ENCODE results near the gene TRIM37.

TRIM37 gene

DNA sequence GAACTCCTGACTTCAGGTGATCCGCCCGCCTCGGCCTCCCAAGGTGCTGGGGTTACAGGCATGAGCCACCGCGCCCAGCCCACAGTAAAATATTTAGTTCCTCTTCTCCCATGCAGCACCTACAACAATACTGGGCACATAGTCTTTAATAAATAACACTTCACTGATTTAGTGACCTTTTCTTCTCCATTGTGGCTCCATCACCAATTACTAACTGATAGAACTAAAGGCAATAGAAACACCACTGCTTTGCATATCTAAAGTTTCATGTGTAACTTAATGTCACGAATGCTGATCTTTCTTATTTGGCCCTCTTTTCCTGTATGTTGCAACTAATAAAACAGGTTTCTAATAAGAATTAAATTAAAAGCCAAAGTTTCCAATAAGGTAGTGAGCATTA lies 38.9 kb downstream of the TRIM37 start:
- no peak overlapping the region for H3K4me3 ChIP-seq (replicated peaks; ENCODE audit: insufficient read depth, low read length)
- no peak for DNase-seq (ENCODE audit: low read depth in 1 of 2, low spot score in 1 of 2)
- H3K27me3 ChIP-seq (ENCODE audit: insufficient read depth, poor library complexity, severe bottlenecking) = no peaks in the 10 kb centered on the region
- H3K27ac ChIP-seq (replicated peaks) = no peak overlapping the region
- TF ChIP-seq SPI1 (IDR thresholded peaks at IDR 0.05; ENCODE audit: borderline replicate concordance, low read depth) (no peak), POLR2AphosphoS5 (IDR thresholded peaks at IDR 0.05; ENCODE audit: low read depth) (no peak), GABPA (IDR thresholded peaks at IDR 0.05; ENCODE audit: low read depth) (no peak)
- TF ChIP-seq, protein P1, sequence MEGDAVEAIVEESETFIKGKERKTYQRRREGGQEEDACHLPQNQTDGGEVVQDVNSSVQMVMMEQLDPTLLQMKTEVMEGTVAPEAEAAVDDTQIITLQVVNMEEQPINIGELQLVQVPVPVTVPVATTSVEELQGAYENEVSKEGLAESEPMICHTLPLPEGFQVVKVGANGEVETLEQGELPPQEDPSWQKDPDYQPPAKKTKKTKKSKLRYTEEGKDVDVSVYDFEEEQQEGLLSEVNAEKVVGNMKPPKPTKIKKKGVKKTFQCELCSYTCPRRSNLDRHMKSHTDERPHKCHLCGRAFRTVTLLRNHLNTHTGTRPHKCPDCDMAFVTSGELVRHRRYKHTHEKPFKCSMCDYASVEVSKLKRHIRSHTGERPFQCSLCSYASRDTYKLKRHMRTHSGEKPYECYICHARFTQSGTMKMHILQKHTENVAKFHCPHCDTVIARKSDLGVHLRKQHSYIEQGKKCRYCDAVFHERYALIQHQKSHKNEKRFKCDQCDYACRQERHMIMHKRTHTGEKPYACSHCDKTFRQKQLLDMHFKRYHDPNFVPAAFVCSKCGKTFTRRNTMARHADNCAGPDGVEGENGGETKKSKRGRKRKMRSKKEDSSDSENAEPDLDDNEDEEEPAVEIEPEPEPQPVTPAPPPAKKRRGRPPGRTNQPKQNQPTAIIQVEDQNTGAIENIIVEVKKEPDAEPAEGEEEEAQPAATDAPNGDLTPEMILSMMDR (IDR thresholded peaks at IDR 0.05; ENCODE audit: insufficient read depth, low read length) = no peak
- TF ChIP-seq, protein P2, sequence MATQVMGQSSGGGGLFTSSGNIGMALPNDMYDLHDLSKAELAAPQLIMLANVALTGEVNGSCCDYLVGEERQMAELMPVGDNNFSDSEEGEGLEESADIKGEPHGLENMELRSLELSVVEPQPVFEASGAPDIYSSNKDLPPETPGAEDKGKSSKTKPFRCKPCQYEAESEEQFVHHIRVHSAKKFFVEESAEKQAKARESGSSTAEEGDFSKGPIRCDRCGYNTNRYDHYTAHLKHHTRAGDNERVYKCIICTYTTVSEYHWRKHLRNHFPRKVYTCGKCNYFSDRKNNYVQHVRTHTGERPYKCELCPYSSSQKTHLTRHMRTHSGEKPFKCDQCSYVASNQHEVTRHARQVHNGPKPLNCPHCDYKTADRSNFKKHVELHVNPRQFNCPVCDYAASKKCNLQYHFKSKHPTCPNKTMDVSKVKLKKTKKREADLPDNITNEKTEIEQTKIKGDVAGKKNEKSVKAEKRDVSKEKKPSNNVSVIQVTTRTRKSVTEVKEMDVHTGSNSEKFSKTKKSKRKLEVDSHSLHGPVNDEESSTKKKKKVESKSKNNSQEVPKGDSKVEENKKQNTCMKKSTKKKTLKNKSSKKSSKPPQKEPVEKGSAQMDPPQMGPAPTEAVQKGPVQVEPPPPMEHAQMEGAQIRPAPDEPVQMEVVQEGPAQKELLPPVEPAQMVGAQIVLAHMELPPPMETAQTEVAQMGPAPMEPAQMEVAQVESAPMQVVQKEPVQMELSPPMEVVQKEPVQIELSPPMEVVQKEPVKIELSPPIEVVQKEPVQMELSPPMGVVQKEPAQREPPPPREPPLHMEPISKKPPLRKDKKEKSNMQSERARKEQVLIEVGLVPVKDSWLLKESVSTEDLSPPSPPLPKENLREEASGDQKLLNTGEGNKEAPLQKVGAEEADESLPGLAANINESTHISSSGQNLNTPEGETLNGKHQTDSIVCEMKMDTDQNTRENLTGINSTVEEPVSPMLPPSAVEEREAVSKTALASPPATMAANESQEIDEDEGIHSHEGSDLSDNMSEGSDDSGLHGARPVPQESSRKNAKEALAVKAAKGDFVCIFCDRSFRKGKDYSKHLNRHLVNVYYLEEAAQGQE (IDR thresholded peaks at IDR 0.05; ENCODE audit: insufficient replicate concordance, low read depth) = no peak

DNA sequence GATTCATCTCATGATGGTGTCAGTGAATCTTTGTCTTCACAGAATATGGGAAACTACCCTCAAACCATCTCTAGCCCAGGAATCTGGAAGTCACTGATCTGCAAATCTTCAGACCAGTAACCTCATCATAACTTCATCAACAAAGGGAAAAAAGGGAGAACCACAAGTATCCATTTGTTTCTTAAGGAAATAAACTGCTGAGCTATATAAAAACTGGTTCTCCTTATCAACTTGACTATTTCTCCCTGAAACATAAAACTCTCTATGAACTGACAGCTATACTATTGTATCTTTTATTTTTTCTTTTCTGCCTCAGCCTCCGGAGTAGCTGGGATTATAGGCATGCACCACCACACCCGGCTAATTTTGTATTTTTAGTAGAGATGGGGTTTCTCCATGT lies 39.3 kb downstream of the TRIM37 start:
- DNase-seq (ENCODE audit: low read depth in 1 of 2, low spot score in 1 of 2) = no peak
- Histone ChIP-seq H3K27me3 (ENCODE audit: insufficient read depth, poor library complexity, severe bottlenecking) (no peaks in the 10 kb centered on the region), H3K4me3 (replicated peaks; ENCODE audit: insufficient read depth, low read length) (no peak overlapping the region), H3K27ac (replicated peaks) (no peak overlapping the region)
- TF ChIP-seq, protein P1 (IDR thresholded peaks at IDR 0.05; ENCODE audit: insufficient read depth, low read length) = no peak
- TF ChIP-seq GABPA (IDR thresholded peaks at IDR 0.05; ENCODE audit: low read depth) (no peak), SPI1 (IDR thresholded peaks at IDR 0.05; ENCODE audit: borderline replicate concordance, low read depth) (no peak), POLR2AphosphoS5 (IDR thresholded peaks at IDR 0.05; ENCODE audit: low read depth) (no peak)
- TF ChIP-seq, protein P2 (IDR thresholded peaks at IDR 0.05; ENCODE audit: insufficient replicate concordance, low read depth) = no peak

DNA sequence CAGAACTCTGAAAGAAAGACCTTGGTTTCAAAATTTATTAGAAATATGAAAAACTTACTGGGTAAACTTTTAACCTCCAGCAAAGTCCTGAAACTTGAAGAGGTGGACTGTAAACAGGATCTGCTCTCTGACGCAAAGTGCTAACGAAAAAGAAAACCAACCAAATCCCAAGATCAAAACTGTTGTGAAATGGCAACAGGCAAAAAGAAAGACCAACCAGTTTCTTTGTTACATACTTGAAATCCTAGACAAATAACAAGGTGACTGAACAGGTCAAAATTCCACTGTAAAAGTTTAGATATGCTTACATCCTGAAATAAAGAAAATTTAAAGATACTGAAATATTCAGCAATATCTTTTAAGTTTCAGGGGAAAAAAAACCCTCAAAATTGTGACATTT lies 44.2 kb downstream of the TRIM37 start:
- no peak for DNase-seq (ENCODE audit: low read depth in 1 of 2, low spot score in 1 of 2)
- no peak overlapping the region for H3K27ac ChIP-seq (replicated peaks)
- no peak for TF ChIP-seq SPI1 (IDR thresholded peaks at IDR 0.05; ENCODE audit: borderline replicate concordance, low read depth)
- TF ChIP-seq GABPA (IDR thresholded peaks at IDR 0.05; ENCODE audit: low read depth) = no peak
- TF ChIP-seq, protein P2 (IDR thresholded peaks at IDR 0.05; ENCODE audit: insufficient replicate concordance, low read depth) = no peak
- TF ChIP-seq, protein P1 (IDR thresholded peaks at IDR 0.05; ENCODE audit: insufficient read depth, low read length) = no peak
- no peak for TF ChIP-seq POLR2AphosphoS5 (IDR thresholded peaks at IDR 0.05; ENCODE audit: low read depth)
- no peaks in the 10 kb centered on the region for H3K27me3 ChIP-seq (ENCODE audit: insufficient read depth, poor library complexity, severe bottlenecking)
- H3K4me3 ChIP-seq (replicated peaks; ENCODE audit: insufficient read depth, low read length) = no peak overlapping the region

Data from HL-60 (cell line).